Neural progenitor cell (in vitro differentiated cells): ENCODE data around the gene INPP4B.

Source experiments
- CTCF ChIP-seq: fragments of 200-600 bp; sonication (generic); IDR thresholded peaks from 2 replicates; pipeline ENCODE4 v1.5.1; 2017; ENCODE audit warnings: antibody characterized with exemption, mild to moderate bottlenecking
- EZH2 ChIP-seq: fragments of 200-600 bp; sonication (generic); IDR thresholded peaks from 2 replicates; pipeline ENCODE4 v1.6.1; 2017; ENCODE audit warnings: antibody characterized with exemption, mild to moderate bottlenecking, moderate library complexity
- EZH2phosphoT487 ChIP-seq: fragments of 200-600 bp; sonication (generic); IDR thresholded peaks from 2 replicates; pipeline ENCODE4 v1.6.1; 2017; ENCODE audit warnings: antibody characterized with exemption

- TF ChIP-seq EZH2 = no peak
- TF ChIP-seq CTCF = no peak
- TF ChIP-seq EZH2phosphoT487 = no peak
Observed at GRCh38 chr4:141995056-141995455, 851.0 kb downstream of the INPP4B start.
